Glomerular visceral epithelial cell (primary cell): Measurements from ENCODE around the gene ERBB4.

Source experiments
- DNase-seq: peaks from one replicate; pipeline ENCODE4 v3.0.0-alpha.2; 2016; ENCODE audit errors: extremely low spot score

The ERBB4 gene

DNA sequence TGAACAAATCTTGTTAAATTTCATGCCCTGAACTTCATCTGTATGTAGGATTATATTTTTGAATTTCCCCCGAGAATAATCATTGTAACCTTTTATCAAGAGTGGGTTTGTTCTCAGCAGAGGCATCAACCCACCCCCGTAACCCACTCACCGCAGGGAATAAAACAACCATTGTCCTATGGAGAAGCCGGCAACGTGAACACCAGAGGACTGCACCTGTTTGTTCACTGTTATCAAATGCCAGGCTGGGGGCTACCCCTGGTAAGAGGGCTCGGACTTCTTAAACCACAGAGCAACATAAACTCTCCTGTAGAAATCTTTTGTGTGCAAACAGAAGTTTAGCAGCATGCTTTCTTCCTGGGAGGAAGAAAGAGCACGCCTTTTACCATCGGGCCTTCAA is 610.4 kb downstream of the ERBB4 start:
- DNase-seq = no peak

- no peak for DNase-seq
Observed at GRCh38 chr2:211923019-211923418, 615.6 kb downstream of the ERBB4 start.

DNA sequence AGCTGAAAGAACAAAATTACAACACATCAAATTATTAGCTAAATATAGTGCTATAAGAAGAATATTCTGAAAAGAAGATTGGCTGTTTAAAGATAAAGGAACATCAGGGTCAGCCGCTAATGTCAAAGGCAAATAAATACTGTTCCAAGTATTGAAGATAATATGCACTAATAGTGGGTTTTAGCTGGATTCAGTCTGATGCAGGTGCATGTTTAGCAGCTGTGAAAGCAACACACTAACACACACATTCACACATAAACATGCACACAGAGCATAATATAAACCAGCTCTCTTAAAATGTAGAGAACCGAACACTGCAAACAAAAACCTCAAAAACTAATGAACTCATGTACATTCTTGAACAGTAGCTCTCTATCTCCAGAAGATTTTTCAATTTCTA is 634.6 kb downstream of the ERBB4 start:
- DNase-seq = no peak

GRCh38 chr2:211901226-211901846 is 637.3 kb downstream of the ERBB4 start:
- DNase-seq = no peak

GRCh38 chr2:211900518-211900917 is 638.1 kb downstream of the ERBB4 start:
- DNase-seq = no peak

GRCh38 chr2:211900000-211900399 is 638.6 kb downstream of the ERBB4 start:
- no peak for DNase-seq

GRCh38 chr2:211898702-211899101 is 639.9 kb downstream of the ERBB4 start:
- DNase-seq = no peak

DNA sequence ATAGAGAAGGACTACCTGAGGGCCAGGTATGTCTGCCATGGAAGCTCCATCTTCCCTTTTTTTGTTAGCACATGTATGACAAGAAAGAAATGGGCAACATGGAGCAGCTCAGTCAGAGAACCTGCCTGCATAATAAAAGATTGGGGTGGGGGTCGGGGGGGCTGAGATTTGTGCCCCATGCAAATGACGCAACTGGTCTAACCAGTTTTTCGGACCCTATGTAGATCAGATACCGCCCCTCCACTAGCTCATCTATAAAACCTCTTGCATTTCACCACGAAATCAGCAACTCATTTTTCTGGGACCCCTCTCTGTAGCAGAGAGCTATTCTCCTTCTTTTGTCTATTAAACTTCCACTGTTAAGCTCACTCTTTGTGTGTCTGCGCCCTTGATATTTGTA is 657.2 kb downstream of the ERBB4 start:
- DNase-seq = no peak

DNA sequence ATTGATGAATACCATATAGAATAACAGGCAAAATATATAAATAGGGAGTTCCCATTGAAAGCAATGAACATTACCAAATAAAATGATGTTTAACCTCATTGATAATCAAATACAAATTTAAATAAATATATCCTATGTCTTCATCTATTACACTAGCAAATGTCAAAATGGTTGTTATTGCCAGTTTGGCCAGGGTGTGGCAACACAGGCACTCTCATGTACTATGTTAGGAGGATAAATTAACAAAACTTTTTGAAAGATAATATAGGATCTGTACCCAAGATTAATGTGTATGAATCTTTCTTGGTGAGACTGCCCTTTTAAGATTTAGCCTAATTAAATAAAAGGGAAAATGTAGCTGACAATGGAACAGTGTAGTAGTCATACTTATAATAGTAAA is 659.3 kb downstream of the ERBB4 start:
- DNase-seq = peak; percentile 6

GRCh38 chr2:211877061-211877460 is 661.5 kb downstream of the ERBB4 start:
- no peak for DNase-seq

GRCh38 chr2:211875488-211875887 is 663.1 kb downstream of the ERBB4 start:
- DNase-seq = no peak

DNA sequence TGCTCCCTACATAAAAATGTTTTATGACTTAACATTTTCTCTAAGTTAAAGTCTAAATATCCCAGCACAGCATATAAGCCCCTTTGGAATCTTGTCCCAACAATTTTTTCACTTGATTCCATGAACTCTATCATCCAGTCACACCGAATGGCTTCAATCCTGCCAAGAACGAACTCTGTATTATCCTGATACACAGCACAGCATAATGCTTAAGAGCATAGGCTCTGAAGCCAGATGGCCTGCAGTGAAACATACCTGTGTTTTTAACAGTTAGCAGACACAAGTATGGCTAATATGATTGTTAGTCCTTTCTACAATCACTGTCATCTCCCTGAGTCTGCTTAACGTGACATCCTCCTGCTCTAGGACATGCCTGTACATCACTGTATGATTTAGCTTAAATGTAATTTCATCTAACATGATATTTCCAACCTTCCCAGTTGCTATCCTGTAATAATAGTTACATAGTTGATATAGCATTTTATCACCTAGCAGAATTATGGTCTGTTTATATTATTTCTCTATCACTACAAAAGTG is 669.5 kb downstream of the ERBB4 start:
- no peak for DNase-seq

DNA sequence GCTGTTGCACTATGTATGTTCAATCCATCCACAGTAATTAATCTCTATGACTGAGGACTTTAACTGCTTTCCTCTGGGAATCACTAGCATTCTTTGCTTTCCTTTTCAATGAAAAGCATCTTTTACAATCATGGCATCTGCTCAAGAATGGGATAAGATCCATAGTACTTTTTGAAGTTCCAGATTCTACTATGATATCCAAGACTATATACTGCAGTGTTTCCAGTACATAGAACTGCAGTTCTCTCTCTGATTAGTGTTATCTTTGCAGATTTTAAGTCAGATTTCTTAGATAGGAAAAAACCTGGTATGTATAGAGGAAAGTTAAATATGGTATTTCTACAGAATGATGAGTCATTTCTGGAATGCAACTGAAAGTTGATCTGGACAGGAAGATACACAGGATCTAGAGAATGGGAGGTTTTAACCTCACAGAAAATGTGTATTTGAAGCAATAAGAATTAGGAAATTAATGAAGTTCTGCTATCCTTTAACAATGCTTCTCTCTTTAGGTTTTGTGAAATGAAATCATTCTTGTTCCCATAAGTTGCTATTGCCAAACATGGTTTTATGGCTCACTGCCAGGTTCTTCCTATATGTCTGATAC is 670.7 kb downstream of the ERBB4 start:
- DNase-seq = peak; percentile 23

DNA sequence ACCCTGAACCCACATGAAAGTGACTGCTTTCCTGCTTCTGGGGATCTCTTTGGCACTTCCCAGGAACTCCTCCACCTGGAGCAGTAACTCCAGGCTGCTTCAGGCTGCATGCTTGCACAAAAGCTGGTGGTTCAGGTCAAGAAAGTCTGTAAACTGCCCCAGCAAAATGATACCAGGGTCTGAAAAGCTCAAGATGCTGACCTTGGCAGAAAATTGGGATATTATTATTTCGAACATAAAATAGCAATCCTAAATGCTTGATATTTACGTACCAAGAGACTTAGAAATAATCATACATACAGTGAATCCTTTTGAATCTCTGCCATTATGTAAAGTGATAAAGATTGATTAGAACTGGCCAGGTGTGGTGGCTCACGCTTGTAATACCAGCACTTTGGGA is 674.3 kb downstream of the ERBB4 start:
- DNase-seq = no peak

- DNase-seq = no peak
Observed at GRCh38 chr2:211860224-211860623, 678.4 kb downstream of the ERBB4 start.

GRCh38 chr2:211854832-211855231 is 683.8 kb downstream of the ERBB4 start:
- no peak for DNase-seq

- no peak for DNase-seq
Observed at GRCh38 chr2:211846714-211847113, 691.9 kb downstream of the ERBB4 start.

DNA sequence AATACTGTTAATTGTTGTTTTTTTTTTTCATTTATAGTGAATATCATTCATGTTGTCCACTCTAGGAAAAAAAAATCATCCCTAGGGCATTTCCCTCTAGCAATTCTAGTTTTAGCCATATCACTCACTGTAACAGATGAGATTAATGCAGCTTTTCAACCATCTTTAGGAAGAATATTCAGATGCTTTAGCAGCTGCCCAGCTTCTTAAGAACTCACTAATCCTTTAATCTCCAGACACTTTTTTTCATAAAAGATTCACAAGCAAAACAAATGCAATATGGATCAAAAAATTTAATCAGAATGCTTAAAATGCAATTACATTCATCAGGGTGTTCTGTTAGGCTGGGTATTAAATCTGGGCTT is 692.6 kb downstream of the ERBB4 start:
- DNase-seq = no peak

GRCh38 chr2:211845338-211846035 is 693.1 kb downstream of the ERBB4 start:
- DNase-seq = no peak

DNA sequence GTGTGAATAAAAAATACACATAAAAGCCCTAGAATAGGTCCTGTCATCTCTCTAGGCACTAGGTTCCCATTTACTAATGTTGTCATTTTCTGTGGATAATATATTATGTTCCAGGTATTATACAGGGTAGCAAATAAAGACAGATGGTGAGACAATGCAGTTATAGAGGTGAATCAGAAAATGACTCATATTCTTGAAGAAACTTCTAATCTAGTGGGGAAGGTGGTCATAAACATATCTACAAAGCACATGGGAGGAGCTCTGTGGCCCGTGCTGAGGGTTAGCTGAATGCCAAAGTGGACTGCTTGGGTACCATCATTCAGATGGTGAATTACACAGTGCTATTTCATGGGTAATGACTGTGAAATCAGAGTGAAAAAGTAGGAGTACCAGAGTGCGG is 700.9 kb downstream of the ERBB4 start:
- DNase-seq = no peak

DNA sequence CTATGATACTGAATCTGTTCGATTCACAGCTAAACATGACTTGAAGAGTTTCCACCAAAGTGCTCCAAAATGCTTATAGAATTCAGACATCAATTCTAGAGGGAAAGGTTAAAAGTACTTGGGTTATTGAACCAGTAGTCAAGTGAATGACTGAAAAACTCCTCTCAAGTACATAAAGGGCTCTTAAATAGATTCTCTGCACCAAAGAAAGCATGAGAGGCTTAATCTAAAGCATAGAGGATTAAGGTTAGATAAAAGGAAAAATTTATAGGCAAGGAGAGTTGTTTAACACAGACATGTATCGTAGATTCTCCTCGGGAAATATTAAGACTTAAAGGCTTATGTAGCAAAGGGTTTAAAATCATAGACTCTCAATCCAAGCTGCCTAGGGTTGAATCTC is 701.4 kb downstream of the ERBB4 start:
- DNase-seq = no peak

GRCh38 chr2:211836409-211836808 is 702.2 kb downstream of the ERBB4 start:
- no peak for DNase-seq

DNA sequence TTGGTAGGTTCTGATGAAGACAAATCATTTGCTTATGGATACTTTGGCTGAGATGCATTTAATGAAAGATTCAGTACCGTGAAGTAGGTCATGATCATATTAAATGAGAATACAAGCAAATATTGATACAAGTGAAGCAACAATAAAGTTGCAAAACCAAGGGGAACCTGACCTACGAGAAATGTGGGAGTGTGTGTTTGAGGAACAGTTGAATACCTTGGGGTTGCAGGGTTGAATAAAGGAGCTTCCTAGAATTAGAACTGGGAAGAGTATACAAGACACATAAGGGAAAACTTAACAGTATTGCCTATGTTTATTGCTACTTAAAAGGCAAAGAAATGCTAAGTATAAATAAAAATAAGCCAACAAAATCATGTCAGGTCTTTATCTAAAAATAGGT is 702.9 kb downstream of the ERBB4 start:
- no peak for DNase-seq
